ENCODE measurements around the gene SULT2B1.

- TF ChIP-seq CTCF (IDR thresholded peaks at IDR 0.05), result no peak
- no peak for TF ChIP-seq POLR2A (IDR thresholded peaks at IDR 0.05)
These were observed 42.3 kb upstream of the SULT2B1 start for GRCh38 chr19:48509467-48510194.
